Liver (tissue), 9 donors: ENCODE measurements around the gene CSAG2. TPM values are rescaled to one million over a fixed set of nuclear protein-coding genes. Genes with fewer than 3 reads are reported as not detected.
"Not testable (repeated sequence)": the region's sequence is repeated elsewhere in the genome, so short reads cannot be mapped to it uniquely, and the experiment has no call there.

Experiments
- DNase-seq: peaks from one replicate; pipeline ENCODE4 v3.0.0-alpha.2; 2017; ENCODE audit warnings: low spot score
- H3K27ac ChIP-seq, 2 donors: one replicate each; pipeline ENCODE4 v1.7.0; 2013; ENCODE audit warnings: inconsistent platforms in 2 of 2, low read length in 2 of 2, control low read depth in 1 of 2, low read depth in 1 of 2, mild to moderate bottlenecking in 1 of 2
- H3K27me3 ChIP-seq, 4 donors: one replicate each; pipeline versions ENCODE4 v1.6.1 to v1.7.0; 2013; ENCODE audit warnings: low read length in 3 of 4, inconsistent platforms in 1 of 4, mild to moderate bottlenecking in 1 of 4, moderate library complexity in 1 of 4; ENCODE audit not compliant: control insufficient read depth in 4 of 4, insufficient read depth in 4 of 4
- H3K36me3 ChIP-seq, 4 donors: one replicate each; pipeline versions ENCODE4 v1.6.1 to v1.7.0; 2013; ENCODE audit warnings: low read length in 3 of 4, mild to moderate bottlenecking in 3 of 4, low read depth in 1 of 4, moderate library complexity in 1 of 4; ENCODE audit not compliant: control insufficient read depth in 4 of 4, insufficient read depth in 3 of 4
- H3K4me1 ChIP-seq, 4 donors: one replicate each; pipeline versions ENCODE4 v1.6.1 to v1.7.0; 2013; ENCODE audit warnings: low read length in 3 of 4, mild to moderate bottlenecking in 3 of 4, moderate library complexity in 1 of 4; ENCODE audit not compliant: control insufficient read depth in 4 of 4, insufficient read depth in 4 of 4
- H3K4me3 ChIP-seq, 3 donors: one replicate each; pipeline versions ENCODE4 v1.6.1 to v1.7.0; 2013; ENCODE audit warnings: low read length in 3 of 3, control low read depth in 1 of 3, low read depth in 1 of 3, mild to moderate bottlenecking in 1 of 3
- H3K9ac ChIP-seq, 2 donors: one replicate each; pipeline ENCODE4 v1.7.0; 2013; ENCODE audit warnings: low read length in 2 of 2, mild to moderate bottlenecking in 2 of 2, moderate library complexity in 2 of 2, control low read depth in 1 of 2, low read depth in 1 of 2
- H3K9me3 ChIP-seq, 4 donors: one replicate each; pipeline versions ENCODE4 v1.6.1 to v1.7.0; 2013; ENCODE audit warnings: low read length in 3 of 4; ENCODE audit not compliant: control insufficient read depth in 4 of 4
- EGR1 ChIP-seq, 2 donors: IDR thresholded peaks; 2 replicates each; pipeline ENCODE4 v1.6.1; 2016 to 2018; ENCODE audit warnings: antibody characterized with exemption in 2 of 2, low read depth in 2 of 2
- FOXA1 ChIP-seq: IDR thresholded peaks from 2 replicates; pipeline ENCODE4 v1.6.1; 2016; ENCODE audit warnings: antibody characterized with exemption
- FOXA2 ChIP-seq: IDR thresholded peaks from 2 replicates; pipeline ENCODE4 v1.6.1; 2016; ENCODE audit warnings: antibody characterized with exemption
- GABPA ChIP-seq, 2 donors: IDR thresholded peaks in 1 of 2; conservative IDR thresholded peaks in 1 of 2; 2 replicates each; pipeline ENCODE4 v1.6.1; 2016; ENCODE audit warnings: antibody characterized with exemption in 2 of 2, mild to moderate bottlenecking in 1 of 2, moderate library complexity in 1 of 2
- JUND ChIP-seq, 2 donors: IDR thresholded peaks; 2 replicates each; pipeline ENCODE4 v1.6.1; 2016; ENCODE audit warnings: antibody characterized with exemption in 2 of 2
- NR2F2 ChIP-seq: IDR thresholded peaks from 2 replicates; pipeline ENCODE4 v1.6.1; 2016; ENCODE audit warnings: antibody characterized with exemption
- RAD21 ChIP-seq, 2 donors: IDR thresholded peaks; 2 replicates each; pipeline ENCODE4 v1.6.1; 2016; ENCODE audit warnings: antibody characterized with exemption in 2 of 2, mild to moderate bottlenecking in 2 of 2
- RXRA ChIP-seq, 2 donors: IDR thresholded peaks; 2 replicates each; pipeline ENCODE4 v1.6.1; 2017 to 2018; ENCODE audit warnings: antibody characterized with exemption in 2 of 2, mild to moderate bottlenecking in 1 of 2
- SP1 ChIP-seq: IDR thresholded peaks from 2 replicates; pipeline ENCODE4 v1.6.1; 2018; ENCODE audit warnings: antibody characterized with exemption, mild to moderate bottlenecking
- TAF1 ChIP-seq: conservative IDR thresholded peaks from 2 replicates; pipeline ENCODE4 v1.6.1; 2016; ENCODE audit warnings: antibody characterized with exemption, mild to moderate bottlenecking
- YY1 ChIP-seq: IDR thresholded peaks from 2 replicates; pipeline ENCODE4 v1.6.1; 2016; ENCODE audit warnings: antibody characterized with exemption, mild to moderate bottlenecking
- whole genome bisulfite sequencing: extraction: QIAGEN DNeasy Blood & Tissue Kit; methylation state at CpG from one replicate; pipeline ENCODE4 v1.1.7; 2013; 5-methylcytosine and 5-hydroxymethylcytosine counted together
- polyA plus RNA-seq, 2 donors: library from polyadenylated mRNA; stranded (reverse) in 1 of 2; unstranded in 1 of 2; fragments of 200-250 nt in 1 of 2; fragments of >200 nt in 1 of 2; fragmentation: Nextera tagmentation in 1 of 2; extraction: Ambion mirVana in 1 of 2; gene quantifications; one replicate each; pipeline versions ENCODE4 v1.2.1 to v1.2.3, GENCODE V29; 2013 to 2015
- total RNA-seq, 2 donors: library from RNA; depleted of rRNA; stranded (reverse); fragments of >200 nt; gene quantifications; one replicate each; pipeline ENCODE4 v1.2.3, GENCODE V29; 2014
- TF ChIP-seq, protein P1 (sequence below): IDR thresholded peaks from 2 replicates; pipeline ENCODE4 v1.6.1; 2016; ENCODE audit warnings: antibody characterized with exemption
- TF ChIP-seq, protein P2 (sequence below): IDR thresholded peaks from 2 replicates; pipeline ENCODE4 v1.6.1; 2016; ENCODE audit warnings: antibody characterized with exemption, mild to moderate bottlenecking
- TF ChIP-seq, protein P3 (sequence below): IDR thresholded peaks from 2 replicates; pipeline ENCODE4 v1.6.1; 2016; ENCODE audit warnings: antibody characterized with exemption
- TF ChIP-seq, protein P4 (sequence below): IDR thresholded peaks from 2 replicates; pipeline ENCODE4 v1.6.1; 2016; ENCODE audit warnings: antibody characterized with exemption
- donor health status: healthy.
- donor health status: healthy.
- donor health status: healthy.
- donor health status: healthy.
- donor health status: healthy.

CSAG2 gene
- total and polyA plus RNA-seq, 4 donors, result 0.14 TPM; not detected in 3

DNA sequence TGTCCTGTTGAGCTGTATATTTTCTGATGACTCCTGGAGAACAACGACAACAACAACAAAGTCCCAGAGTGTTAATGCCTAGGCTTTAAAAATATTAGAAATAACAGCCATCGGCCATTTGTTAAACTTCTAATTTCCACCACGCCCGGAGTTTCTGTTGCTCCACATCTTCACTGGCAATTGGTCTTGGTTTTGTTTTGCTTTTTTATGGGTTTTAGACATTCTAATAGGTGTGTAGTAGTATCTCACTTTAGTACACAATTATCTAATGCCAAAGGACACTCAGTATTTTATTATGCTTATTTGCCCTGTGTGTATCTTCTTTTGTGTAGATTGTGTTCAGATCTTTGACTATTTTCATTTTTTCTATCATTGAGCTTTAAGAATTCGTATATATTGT lies 29.5 kb upstream of the CSAG2 start (continued):
- no peak for TF ChIP-seq GABPA (IDR thresholded peaks at IDR 0.05 in 1 of 2, conservative IDR thresholded peaks at IDR 0.05 in 1 of 2)
- TF ChIP-seq, protein P1, sequence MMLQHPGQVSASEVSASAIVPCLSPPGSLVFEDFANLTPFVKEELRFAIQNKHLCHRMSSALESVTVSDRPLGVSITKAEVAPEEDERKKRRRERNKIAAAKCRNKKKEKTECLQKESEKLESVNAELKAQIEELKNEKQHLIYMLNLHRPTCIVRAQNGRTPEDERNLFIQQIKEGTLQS, result no peak

DNA sequence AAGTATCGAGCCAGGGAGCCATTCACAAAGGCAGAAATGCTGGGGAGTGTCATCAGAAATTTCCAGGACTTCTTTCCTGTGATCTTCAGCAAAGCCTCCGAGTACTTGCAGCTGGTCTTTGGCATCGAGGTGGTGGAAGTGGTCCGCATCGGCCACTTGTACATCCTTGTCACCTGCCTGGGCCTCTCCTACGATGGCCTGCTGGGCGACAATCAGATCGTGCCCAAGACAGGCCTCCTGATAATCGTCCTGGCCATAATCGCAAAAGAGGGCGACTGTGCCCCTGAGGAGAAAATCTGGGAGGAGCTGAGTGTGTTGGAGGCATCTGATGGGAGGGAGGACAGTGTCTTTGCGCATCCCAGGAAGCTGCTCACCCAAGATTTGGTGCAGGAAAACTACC lies 27.5 kb upstream of the CSAG2 start:
- not testable (repeated sequence) for H3K9ac ChIP-seq, H3K4me1 ChIP-seq, H3K27me3 ChIP-seq, H3K4me3 ChIP-seq, H3K27ac ChIP-seq, DNase-seq, H3K36me3 ChIP-seq, H3K9me3 ChIP-seq
- WGBS, result 84% methylated on average over 12 of the region's 12 CpGs

DNA sequence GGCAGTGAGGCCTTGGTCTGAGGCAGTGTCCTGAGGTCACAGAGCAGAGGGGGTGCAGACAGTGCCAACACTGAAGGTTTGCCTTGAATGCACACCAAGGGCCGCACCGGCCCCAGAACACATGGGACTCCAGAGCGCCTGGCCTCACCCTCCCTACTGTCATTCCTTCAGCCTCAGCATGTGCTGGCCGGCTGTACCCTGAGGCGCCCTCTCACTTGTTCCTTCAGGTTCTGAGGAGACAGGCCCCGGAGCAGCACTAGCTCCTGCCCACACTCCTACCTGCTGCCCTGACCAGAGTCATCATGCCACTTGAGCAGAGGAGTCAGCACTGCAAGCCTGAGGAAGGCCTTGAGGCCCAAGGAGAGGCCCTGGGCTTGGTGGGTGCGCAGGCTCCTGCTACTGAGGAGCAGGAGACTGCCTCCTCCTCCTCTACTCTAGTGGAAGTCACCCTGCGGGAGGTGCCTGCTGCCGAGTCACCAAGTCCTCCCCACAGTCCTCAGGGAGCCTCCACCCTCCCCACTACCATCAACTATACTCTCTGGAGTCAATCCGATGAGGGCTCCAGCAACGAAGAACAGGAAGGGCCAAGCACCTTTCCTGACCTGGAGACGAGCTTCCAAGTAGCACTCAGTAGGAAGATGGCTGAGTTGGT lies 26.9 kb upstream of the CSAG2 start:
- Histone ChIP-seq H3K4me1 (no peaks in the 10 kb centered on the region), H3K27me3 (no peaks in the 10 kb centered on the region), H3K9me3 (no peaks in the 10 kb centered on the region), H3K27ac (no peak overlapping the region), H3K4me3 (no peak overlapping the region), H3K36me3 (no peaks in the 10 kb centered on the region), H3K9ac (no peak overlapping the region)
- no peak for TF ChIP-seq RXRA (IDR thresholded peaks at IDR 0.05)
- TF ChIP-seq NR2F2, result no peak
- TF ChIP-seq, protein P2, sequence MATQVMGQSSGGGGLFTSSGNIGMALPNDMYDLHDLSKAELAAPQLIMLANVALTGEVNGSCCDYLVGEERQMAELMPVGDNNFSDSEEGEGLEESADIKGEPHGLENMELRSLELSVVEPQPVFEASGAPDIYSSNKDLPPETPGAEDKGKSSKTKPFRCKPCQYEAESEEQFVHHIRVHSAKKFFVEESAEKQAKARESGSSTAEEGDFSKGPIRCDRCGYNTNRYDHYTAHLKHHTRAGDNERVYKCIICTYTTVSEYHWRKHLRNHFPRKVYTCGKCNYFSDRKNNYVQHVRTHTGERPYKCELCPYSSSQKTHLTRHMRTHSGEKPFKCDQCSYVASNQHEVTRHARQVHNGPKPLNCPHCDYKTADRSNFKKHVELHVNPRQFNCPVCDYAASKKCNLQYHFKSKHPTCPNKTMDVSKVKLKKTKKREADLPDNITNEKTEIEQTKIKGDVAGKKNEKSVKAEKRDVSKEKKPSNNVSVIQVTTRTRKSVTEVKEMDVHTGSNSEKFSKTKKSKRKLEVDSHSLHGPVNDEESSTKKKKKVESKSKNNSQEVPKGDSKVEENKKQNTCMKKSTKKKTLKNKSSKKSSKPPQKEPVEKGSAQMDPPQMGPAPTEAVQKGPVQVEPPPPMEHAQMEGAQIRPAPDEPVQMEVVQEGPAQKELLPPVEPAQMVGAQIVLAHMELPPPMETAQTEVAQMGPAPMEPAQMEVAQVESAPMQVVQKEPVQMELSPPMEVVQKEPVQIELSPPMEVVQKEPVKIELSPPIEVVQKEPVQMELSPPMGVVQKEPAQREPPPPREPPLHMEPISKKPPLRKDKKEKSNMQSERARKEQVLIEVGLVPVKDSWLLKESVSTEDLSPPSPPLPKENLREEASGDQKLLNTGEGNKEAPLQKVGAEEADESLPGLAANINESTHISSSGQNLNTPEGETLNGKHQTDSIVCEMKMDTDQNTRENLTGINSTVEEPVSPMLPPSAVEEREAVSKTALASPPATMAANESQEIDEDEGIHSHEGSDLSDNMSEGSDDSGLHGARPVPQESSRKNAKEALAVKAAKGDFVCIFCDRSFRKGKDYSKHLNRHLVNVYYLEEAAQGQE, result no peak
- no peak for TF ChIP-seq SP1
- TF ChIP-seq FOXA2, result no peak
- TF ChIP-seq GABPA (IDR thresholded peaks at IDR 0.05 in 1 of 2, conservative IDR thresholded peaks at IDR 0.05 in 1 of 2), result no peak
- TF ChIP-seq, protein P3, sequence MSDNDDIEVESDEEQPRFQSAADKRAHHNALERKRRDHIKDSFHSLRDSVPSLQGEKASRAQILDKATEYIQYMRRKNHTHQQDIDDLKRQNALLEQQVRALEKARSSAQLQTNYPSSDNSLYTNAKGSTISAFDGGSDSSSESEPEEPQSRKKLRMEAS, result no peak
- no peak for TF ChIP-seq YY1
- no peak for TF ChIP-seq JUND (IDR thresholded peaks at IDR 0.05)
- no peak for TF ChIP-seq EGR1 (IDR thresholded peaks at IDR 0.05; ENCODE audit: low read depth in 2 of 2)
- TF ChIP-seq, protein P1, result no peak
- DNase-seq, result no peak
- WGBS, result 96% methylated on average over 12 of the region's 12 CpGs

DNA sequence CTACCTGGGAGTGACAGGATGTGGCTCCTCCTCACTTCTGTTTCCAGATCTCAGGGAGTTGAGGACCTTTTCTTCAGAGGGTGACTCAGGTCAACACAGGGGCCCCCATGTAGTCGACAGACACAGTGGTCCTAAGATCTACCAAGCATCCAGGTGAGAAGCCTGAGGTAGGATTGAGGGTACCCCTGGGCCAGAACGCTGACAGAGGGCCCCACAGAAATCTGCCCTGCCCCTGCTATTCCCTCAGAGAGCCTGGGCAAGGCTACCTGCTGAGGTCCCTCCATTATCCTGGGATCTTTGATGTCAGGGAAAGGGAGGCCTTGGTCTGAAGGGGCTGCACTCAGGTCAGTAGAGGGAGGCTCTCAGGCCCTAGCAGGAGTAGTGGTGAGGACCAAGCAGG lies 26.0 kb upstream of the CSAG2 start:
- Histone ChIP-seq H3K27me3 (no peaks in the 10 kb centered on the region), H3K4me1 (no peaks in the 10 kb centered on the region), H3K4me3 (no peak overlapping the region), H3K27ac (no peak overlapping the region), H3K9ac (no peak overlapping the region), H3K36me3 (no peaks in the 10 kb centered on the region), H3K9me3 (no peaks in the 10 kb centered on the region)
- no peak for DNase-seq
- WGBS, result 73% methylated on average over 2 of the region's 2 CpGs
- TF ChIP-seq FOXA2 (no peak), FOXA1 (no peak), JUND (IDR thresholded peaks at IDR 0.05) (no peak), NR2F2 (no peak), YY1 (no peak), EGR1 (IDR thresholded peaks at IDR 0.05; ENCODE audit: low read depth in 2 of 2) (no peak), RXRA (IDR thresholded peaks at IDR 0.05) (no peak), RAD21 (IDR thresholded peaks at IDR 0.05) (no peak), TAF1 (no peak)
- TF ChIP-seq, protein P4, sequence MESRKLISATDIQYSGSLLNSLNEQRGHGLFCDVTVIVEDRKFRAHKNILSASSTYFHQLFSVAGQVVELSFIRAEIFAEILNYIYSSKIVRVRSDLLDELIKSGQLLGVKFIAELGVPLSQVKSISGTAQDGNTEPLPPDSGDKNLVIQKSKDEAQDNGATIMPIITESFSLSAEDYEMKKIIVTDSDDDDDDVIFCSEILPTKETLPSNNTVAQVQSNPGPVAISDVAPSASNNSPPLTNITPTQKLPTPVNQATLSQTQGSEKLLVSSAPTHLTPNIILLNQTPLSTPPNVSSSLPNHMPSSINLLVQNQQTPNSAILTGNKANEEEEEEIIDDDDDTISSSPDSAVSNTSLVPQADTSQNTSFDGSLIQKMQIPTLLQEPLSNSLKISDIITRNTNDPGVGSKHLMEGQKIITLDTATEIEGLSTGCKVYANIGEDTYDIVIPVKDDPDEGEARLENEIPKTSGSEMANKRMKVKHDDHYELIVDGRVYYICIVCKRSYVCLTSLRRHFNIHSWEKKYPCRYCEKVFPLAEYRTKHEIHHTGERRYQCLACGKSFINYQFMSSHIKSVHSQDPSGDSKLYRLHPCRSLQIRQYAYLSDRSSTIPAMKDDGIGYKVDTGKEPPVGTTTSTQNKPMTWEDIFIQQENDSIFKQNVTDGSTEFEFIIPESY, result no peak
- TF ChIP-seq, protein P2, result no peak
- TF ChIP-seq, protein P3, result no peak
